HG02840 (cell line): ENCODE measurements around the gene RAP1B.

Experiments
- ATAC-seq: cut with Tn5 transposase; IDR thresholded peaks from one replicate; pipeline ENCODE4 v1.9.1; 2021; ENCODE audit warnings: mild to moderate bottlenecking, moderate library complexity, moderate number of reproducible peaks; ENCODE audit not compliant: unreplicated experiment, low FRiP score

RAP1B gene

DNA sequence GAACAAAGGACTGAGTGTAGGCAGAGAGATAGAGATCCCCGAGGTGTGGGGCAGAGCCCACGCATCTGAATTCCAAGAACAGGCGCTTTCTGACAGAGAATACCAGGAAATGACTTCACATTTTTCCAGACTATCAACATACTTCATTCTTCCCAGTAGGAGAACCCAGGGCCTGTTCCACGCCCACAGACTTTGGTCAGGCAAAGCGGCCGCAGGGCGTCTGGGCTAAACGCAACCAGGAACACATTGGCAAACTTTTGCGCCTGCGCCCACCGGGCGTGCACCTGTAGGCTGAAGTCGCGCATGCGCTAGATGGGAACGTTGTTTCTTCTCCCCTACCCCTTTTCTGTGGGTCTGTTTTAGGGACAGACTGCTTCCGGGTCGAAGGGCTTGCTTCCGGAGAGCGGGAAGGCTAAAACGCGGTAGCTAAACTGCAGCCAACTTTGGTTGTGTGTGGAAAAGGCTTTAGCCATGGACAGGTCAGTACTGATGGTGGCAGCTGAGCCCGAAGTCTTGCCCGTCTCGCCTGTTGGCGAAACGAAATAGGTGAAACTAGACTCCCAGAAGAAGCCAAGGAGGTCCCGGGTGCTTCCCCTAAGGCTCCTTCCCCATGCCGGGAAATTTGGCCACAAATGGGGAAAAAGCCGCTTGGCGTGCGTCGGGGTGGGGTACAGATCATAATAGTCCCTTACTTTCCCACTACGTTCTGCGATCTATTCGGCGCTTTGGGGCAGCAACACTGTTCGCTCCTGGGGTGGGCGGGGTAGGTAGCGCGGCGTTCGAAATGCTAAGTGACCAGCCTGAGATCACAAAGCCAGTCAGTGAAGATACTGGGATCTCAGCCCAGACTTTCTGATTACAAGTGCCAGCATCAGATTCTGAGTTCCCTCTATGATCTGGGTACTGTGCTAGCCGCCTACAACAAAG, 76.2 kb downstream of the RAP1B start, which contains the start of gene NUP107:
Gene NUP107, plus strand, starts transcription at position 384 of the 927 bp plus-strand sequence. Its CDS starts 88 bp downstream, at position 472.
- ATAC-seq, result peak; percentile 98

- no peak for ATAC-seq
Observed at GRCh38 chr12:68695454-68695853, 84.8 kb downstream of the RAP1B start.

- no peak for ATAC-seq
Observed at GRCh38 chr12:68699486-68699885, 88.8 kb downstream of the RAP1B start.
